Central memory CD8-positive, alpha-beta T cell (primary cell): ENCODE data around the gene MACF1.
"Not testable (repeated sequence)": the region's sequence is repeated elsewhere in the genome, so short reads cannot be mapped to it uniquely, and the experiment has no call there.

Source experiments
- ATAC-seq: fragments of 150-1000 bp; cut with Tn5 transposase; replicated peaks from 2 replicates; pipeline ENCODE4 v1.10.0; 2022; ENCODE audit warnings: mild to moderate bottlenecking, moderate FRiP score, moderate number of reproducible peaks; ENCODE audit not compliant: poor library complexity, severe bottlenecking; ENCODE audit errors: extremely low read depth
- DNase-seq, 2 donors: peaks; one replicate each; pipeline ENCODE4 v3.0.0; 2021; ENCODE audit warnings: low spot score in 2 of 2
- H3K27ac Mint-ChIP-seq: one replicate; pipeline ENCODE4 v1.8.0; 2022; ENCODE audit warnings: low read depth, mild to moderate bottlenecking, moderate library complexity, mixed read lengths
- H3K27me3 Mint-ChIP-seq: one replicate; pipeline ENCODE4 v1.8.0; 2022; ENCODE audit warnings: mixed read lengths
- H3K36me3 Mint-ChIP-seq: one replicate; pipeline ENCODE4 v1.8.0; 2022; ENCODE audit warnings: mild to moderate bottlenecking, moderate library complexity, mixed read lengths; ENCODE audit not compliant: insufficient read depth
- H3K4me1 Mint-ChIP-seq: one replicate; pipeline ENCODE4 v1.8.0; 2022; ENCODE audit warnings: mixed read lengths
- H3K4me3 Mint-ChIP-seq: one replicate; pipeline ENCODE4 v1.8.0; 2022; ENCODE audit warnings: mild to moderate bottlenecking, moderate library complexity, mixed read lengths
- H3K9me3 Mint-ChIP-seq: one replicate; pipeline ENCODE4 v1.8.0; 2022; ENCODE audit warnings: mixed read lengths

Gene MACF1, protein sequence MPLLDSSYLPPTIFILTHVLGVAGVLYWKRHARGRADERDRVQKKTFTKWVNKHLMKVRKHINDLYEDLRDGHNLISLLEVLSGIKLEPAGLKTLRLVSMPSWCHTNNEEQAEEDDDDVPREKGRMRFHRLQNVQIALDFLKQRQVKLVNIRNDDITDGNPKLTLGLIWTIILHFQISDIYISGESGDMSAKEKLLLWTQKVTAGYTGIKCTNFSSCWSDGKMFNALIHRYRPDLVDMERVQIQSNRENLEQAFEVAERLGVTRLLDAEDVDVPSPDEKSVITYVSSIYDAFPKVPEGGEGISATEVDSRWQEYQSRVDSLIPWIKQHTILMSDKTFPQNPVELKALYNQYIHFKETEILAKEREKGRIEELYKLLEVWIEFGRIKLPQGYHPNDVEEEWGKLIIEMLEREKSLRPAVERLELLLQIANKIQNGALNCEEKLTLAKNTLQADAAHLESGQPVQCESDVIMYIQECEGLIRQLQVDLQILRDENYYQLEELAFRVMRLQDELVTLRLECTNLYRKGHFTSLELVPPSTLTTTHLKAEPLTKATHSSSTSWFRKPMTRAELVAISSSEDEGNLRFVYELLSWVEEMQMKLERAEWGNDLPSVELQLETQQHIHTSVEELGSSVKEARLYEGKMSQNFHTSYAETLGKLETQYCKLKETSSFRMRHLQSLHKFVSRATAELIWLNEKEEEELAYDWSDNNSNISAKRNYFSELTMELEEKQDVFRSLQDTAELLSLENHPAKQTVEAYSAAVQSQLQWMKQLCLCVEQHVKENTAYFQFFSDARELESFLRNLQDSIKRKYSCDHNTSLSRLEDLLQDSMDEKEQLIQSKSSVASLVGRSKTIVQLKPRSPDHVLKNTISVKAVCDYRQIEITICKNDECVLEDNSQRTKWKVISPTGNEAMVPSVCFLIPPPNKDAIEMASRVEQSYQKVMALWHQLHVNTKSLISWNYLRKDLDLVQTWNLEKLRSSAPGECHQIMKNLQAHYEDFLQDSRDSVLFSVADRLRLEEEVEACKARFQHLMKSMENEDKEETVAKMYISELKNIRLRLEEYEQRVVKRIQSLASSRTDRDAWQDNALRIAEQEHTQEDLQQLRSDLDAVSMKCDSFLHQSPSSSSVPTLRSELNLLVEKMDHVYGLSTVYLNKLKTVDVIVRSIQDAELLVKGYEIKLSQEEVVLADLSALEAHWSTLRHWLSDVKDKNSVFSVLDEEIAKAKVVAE (N-terminal part only)

DNA sequence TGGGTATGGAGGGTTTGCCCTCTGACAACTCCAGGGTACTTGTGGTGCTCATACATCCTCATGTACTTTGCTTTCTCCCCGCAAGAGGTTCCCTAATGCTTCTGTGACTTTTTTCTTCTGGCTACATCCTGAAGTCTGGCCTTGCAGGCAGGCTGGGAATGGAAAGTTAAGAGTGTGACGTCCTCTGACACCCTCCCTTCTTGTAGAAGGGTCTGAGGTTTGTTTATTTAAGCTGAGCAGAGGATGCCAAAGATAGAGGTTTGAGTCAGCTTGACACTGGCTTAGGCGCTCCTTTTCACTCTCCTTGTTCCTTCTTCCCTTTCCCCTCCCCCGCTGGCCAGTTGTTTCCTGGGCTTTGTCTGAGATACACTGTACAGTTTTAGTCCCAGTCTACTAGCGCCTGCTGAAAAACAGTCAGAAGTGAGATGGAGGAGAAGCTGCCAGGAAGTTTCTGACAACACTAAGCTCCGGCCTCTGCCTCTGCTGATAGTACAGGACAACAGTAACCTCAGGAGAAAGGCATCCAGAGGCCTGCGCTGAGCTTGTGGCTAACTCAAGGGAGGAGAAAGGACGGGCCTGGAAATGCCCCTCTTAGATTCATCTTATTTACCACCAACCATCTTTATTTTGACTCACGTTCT is at the start of gene MACF1:
Gene MACF1 (plus strand): TSS at position 255 of the 641 bp plus-strand sequence. CDS start 328 bp downstream, at position 583.
- H3K27me3 Mint-ChIP-seq = no peaks in the 10 kb centered on the region
- H3K4me1 Mint-ChIP-seq = peaks cover 53% of the 10 kb centered on the region
- H3K36me3 Mint-ChIP-seq = peaks cover 9% of the 10 kb centered on the region
- H3K4me3 Mint-ChIP-seq = peak within 1 kb of the TSS; percentile 93
- H3K9me3 Mint-ChIP-seq = no peaks in the 10 kb centered on the region
- ATAC-seq (peak; percentile 35), DNase-seq (no peak)
- H3K27ac Mint-ChIP-seq = peak within 1 kb of the TSS; percentile 93

DNA sequence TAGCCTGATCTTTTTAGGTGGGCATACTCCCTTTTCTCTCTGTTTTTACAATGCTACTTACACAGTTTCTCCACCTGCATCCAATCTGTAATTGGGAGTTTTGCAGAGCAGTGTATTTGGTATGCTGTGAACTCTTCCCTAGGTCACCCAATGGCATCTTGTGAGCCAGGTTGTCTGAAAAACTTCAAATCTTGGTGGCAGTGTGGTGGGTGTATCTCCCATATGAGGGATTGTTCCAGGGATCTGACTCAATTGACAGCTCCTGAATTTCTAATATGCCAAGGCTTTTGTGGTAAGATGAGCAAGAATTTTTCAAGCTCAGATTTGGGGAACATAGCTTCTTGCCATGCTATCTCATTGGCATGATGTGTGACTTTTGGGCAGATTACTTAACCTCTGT is 47.2 kb upstream of the MACF1 start:
- H3K36me3 Mint-ChIP-seq = no peaks in the 10 kb centered on the region
- no peaks in the 10 kb centered on the region for H3K27me3 Mint-ChIP-seq
- DNase-seq (no peak), ATAC-seq (no peak)
- H3K9me3 Mint-ChIP-seq = no peaks in the 10 kb centered on the region
- H3K4me1 Mint-ChIP-seq = peaks cover 6% of the 10 kb centered on the region
- H3K27ac Mint-ChIP-seq = no peak overlapping the region
- no peak overlapping the region for H3K4me3 Mint-ChIP-seq

DNA sequence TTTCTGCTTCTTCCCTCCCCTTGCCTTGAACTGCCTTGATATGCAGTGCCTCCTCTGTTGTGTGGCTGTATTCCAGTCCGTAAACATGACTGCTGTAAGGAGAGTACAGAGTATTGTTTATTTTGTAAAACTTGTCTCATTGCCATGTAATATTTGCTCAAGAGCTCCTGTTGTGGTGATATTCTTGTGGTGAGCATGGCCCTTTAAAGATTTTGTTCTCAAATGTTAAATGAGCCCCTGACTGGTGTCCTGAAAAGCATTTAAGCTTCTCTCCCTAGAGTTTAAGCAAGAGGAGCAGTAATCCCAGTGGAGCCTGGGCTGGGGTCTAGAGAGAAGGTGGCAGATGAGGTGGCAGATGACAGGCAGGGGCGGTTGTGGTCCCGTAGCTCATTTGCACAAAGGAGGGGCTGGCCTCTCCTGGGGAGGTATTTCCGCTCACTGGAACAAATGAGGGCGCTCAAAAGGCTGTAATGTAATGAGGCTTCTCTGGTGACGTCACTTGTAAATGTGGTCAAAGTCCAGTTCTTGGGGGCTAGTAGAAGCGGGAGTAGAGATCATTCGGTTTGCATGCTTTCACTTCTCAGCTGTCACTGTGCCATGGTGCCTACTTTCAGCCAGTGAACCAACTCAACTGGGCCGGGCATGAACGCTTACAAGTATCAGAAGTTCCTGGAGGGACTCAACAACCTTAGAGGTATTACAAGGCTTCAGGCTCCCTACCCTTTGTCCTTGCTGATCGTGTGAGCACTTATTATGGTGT is 46.0 kb upstream of the MACF1 start:
- peaks cover 6% of the 10 kb centered on the region for H3K4me1 Mint-ChIP-seq
- no peak overlapping the region for H3K27ac Mint-ChIP-seq
- DNase-seq (no peak), ATAC-seq (no peak)
- no peaks in the 10 kb centered on the region for H3K9me3 Mint-ChIP-seq
- H3K27me3 Mint-ChIP-seq = no peaks in the 10 kb centered on the region
- H3K4me3 Mint-ChIP-seq = no peak overlapping the region
- H3K36me3 Mint-ChIP-seq = no peaks in the 10 kb centered on the region

DNA sequence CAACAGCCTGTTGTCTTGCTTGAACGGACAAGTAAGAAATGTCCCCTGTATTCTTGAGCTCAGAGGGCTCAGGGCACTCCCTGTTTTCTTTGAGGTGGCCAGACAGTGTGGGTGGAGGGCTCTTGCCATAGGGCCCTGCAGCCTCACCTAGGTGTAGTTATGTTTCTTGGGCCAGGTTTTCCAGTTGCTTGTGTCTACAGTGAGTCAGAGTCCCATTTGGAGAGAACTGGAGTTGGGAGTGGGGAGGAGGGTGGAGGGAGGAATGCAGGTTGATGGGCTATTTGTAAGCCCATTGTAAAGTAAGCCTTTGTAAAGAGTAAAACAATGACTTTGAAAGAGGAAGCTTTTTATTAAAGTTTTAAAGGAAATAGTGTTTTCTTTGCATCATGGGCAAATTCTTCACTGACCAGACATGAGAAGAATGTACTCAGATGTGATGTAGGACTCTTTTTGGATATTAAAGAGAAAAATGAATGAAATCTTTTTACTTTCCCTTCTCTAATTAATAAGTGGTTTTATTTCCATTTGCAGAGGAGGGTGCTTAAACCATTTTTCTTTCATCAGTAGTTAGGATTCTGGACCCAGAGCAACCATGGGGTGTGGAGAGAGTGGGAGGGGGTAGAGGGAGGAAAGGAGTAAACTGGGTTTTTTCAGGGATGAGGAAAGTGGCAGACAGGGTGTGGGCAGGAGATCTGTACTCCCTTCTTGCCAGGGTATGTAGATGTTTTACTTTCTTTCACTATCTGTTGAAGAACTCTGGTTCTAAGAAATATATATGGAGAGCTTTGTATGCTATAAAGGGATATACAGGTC is 45.1 kb upstream of the MACF1 start:
- Mint-ChIP-seq H3K27me3 (no peaks in the 10 kb centered on the region), H3K9me3 (no peaks in the 10 kb centered on the region), H3K4me1 (peaks cover 6% of the 10 kb centered on the region), H3K4me3 (no peak overlapping the region), H3K27ac (no peak overlapping the region), H3K36me3 (peaks cover 2% of the 10 kb centered on the region)
- ATAC-seq (no peak), DNase-seq (no peak)

DNA sequence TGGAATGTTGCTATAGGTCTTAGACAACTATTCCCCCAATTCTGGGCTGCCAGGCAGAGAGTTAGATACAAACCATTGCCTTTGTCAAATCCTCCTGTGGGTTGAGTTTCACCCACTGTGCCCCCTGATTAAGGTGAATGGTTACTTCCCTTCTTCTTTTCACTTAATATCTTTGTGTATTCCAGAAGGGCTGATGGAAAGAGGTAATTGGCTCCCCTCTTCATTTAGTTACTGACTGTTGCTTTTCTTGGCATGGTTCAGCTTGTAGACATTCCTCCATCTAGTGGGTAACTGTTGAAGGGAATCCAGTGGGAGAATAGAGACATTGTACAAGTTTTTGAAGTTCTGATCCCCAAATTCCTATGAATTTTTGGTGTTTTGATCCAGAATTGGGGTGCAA is 43.8 kb upstream of the MACF1 start:
- Mint-ChIP-seq H3K27me3 (no peaks in the 10 kb centered on the region), H3K4me1 (no peaks in the 10 kb centered on the region), H3K4me3 (no peak overlapping the region), H3K9me3 (no peaks in the 10 kb centered on the region), H3K36me3 (peaks cover 2% of the 10 kb centered on the region), H3K27ac (no peak overlapping the region)
- DNase-seq (no peak), ATAC-seq (no peak)

DNA sequence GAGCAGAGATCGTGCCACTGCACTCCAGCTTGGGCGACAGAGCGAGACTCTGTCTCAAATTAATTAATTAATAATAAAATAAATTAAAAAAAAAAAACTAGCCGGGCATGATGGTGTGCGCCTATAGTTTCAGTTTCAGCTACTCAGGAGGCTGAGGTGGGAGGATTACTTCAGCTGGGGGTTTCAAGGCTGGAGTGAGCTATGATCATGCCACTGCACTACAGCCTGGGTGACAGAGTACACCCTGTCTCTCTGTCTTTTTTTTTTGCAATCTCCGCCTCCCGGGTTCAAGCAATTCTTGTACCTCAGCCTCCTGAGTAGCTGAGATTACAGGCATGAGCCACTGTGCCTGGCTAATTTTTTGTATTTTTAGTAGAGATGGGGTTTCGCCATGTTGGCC is 42.7 kb upstream of the MACF1 start:
- H3K27me3 Mint-ChIP-seq, H3K4me1 Mint-ChIP-seq, H3K4me3 Mint-ChIP-seq, ATAC-seq, H3K9me3 Mint-ChIP-seq, DNase-seq, H3K36me3 Mint-ChIP-seq, H3K27ac Mint-ChIP-seq: not testable (repeated sequence)

DNA sequence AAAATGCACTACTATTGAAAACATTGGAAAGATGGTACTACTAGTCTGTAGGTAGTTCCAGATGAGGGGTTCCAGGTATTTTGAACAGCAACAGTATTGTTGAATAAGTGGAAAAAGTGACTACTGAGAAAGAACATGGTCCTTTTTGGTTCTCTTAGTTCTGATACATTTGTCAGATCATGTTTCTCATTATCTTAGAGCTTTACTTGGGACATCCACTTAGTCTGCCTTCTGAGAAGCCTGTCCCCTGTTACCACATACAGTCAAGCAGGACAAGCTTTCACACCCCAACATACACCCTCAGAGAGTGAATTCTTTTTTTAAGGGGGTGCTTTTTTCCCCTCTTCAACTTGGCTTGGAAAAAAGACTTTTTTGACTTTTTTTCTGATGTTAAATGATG is 41.0 kb upstream of the MACF1 start:
- DNase-seq = no peak
- Mint-ChIP-seq H3K9me3 (no peaks in the 10 kb centered on the region), H3K4me3 (no peak overlapping the region), H3K36me3 (peaks cover 2% of the 10 kb centered on the region), H3K27ac (no peak overlapping the region), H3K27me3 (no peaks in the 10 kb centered on the region), H3K4me1 (no peaks in the 10 kb centered on the region)
- no peak for ATAC-seq

DNA sequence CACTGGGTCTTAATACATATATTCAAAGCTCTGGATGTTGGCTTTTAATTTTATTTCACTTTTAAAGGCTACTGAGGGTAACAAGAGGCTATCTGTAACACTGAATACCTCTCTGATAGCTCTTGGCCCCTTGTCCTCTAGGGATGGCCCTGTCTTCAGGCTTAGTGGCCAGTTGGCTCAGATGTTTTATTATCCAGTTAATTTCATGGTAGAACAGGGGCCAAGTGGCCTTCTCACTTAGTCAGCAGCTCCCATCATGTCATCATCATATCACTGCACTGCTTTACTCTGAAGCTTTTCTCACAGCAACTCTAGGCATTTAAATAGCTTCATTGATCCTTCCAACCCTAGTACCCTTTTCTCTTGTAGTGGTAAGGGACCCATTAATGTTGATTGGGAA is 40.2 kb upstream of the MACF1 start:
- no peak overlapping the region for H3K27ac Mint-ChIP-seq
- no peaks in the 10 kb centered on the region for H3K9me3 Mint-ChIP-seq
- peaks cover 2% of the 10 kb centered on the region for H3K36me3 Mint-ChIP-seq
- no peak overlapping the region for H3K4me3 Mint-ChIP-seq
- ATAC-seq = no peak
- DNase-seq = no peak
- H3K27me3 Mint-ChIP-seq = no peaks in the 10 kb centered on the region
- H3K4me1 Mint-ChIP-seq = no peaks in the 10 kb centered on the region

DNA sequence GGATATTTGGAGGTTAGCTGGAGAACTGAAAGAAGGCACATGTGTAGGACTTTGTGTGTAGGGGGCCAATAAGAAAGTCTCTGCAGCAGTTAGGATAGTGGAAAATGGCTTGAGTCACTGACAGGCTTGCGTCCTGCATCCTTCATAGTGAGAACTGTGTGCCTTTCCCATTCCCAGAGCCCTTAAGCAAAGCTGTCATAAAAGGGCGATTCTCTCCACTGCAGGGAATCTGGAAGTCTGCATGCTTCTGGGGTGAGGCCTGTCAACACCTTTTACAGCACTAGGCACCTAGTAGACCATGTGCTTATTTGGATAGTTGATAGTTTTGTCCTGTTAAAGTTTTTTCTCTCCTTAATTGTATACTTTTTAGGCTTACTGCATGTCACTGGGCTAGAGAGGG is 39.4 kb upstream of the MACF1 start:
- no peak for DNase-seq
- H3K27ac Mint-ChIP-seq = no peak overlapping the region
- H3K9me3 Mint-ChIP-seq = no peaks in the 10 kb centered on the region

DNA sequence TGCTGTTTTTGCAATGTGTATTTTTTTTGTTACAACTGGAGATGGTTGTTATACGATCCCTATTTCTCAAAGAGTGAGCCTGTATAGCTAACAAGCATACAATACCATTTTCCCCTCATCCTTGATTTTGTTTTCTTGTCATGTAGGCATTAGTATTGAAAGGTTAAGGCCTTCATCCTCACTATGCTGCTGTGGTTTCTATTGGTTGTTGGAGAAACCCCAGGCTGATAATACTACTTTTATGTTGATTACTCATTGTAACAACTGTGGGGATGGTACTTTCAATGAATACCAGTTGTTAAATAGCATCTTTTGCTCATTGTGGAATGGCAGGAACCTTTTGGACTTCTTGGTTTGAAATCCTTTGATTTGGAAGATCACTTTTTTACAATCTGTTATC is 39.0 kb upstream of the MACF1 start:
- Mint-ChIP-seq H3K4me1 (no peaks in the 10 kb centered on the region), H3K9me3 (no peaks in the 10 kb centered on the region)

More for the DNA sequence above, 39.4 kb upstream of the MACF1 start:
- Mint-ChIP-seq H3K4me1 (no peaks in the 10 kb centered on the region), H3K4me3 (no peak overlapping the region), H3K27me3 (no peaks in the 10 kb centered on the region), H3K36me3 (peaks cover 2% of the 10 kb centered on the region)
- ATAC-seq = no peak

DNA sequence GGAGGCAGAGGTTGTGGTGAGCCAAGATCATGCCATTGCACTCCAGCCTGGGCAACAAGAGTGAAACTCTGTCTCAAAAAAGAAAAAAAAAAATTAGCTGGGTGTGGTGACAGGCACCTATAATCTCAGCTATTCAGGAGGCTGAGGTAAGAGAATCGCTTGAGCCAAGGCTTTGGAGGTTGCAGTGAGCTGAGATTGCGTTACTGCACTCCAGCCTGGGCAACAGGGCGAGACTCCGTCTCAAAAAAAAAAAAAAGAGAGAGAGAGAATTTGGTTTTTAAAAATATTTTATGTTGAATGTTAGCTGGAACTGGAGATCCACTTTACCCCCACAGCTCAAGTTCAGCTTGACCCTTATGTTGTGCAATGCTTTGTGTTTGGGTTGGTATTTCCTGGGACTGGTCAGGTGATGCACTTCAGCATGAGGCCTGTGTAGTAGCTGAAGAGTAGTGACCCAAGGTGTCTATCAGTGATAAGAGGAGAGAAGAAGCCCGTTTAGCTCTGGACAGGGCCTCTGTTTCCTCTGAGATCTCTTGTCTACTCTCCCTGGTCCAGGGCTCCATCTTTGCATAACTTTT is 36.8 kb upstream of the MACF1 start:
- H3K27ac Mint-ChIP-seq = no peak overlapping the region
- no peak overlapping the region for H3K4me3 Mint-ChIP-seq
- ATAC-seq = no peak
- peaks cover 2% of the 10 kb centered on the region for H3K36me3 Mint-ChIP-seq
- H3K9me3 Mint-ChIP-seq = no peaks in the 10 kb centered on the region
- H3K27me3 Mint-ChIP-seq = no peaks in the 10 kb centered on the region
- H3K4me1 Mint-ChIP-seq = no peaks in the 10 kb centered on the region
- DNase-seq = no peak

More for the DNA sequence above, 39.0 kb upstream of the MACF1 start:
- H3K27me3 Mint-ChIP-seq = no peaks in the 10 kb centered on the region
- no peak overlapping the region for H3K27ac Mint-ChIP-seq
- DNase-seq = no peak
- peaks cover 2% of the 10 kb centered on the region for H3K36me3 Mint-ChIP-seq
- ATAC-seq = no peak
- H3K4me3 Mint-ChIP-seq = no peak overlapping the region
